ENCODE results near the gene GSAP. TPM values are rescaled to one million over a fixed set of nuclear protein-coding genes. Genes with fewer than 3 reads are reported as not detected.
A peak's percentile ranks its signal among the peaks of the same experiment; 100 is the strongest.

Gene GSAP
- total RNA-seq, 1 experiment from 2014 or later: 2.0 TPM

DNA sequence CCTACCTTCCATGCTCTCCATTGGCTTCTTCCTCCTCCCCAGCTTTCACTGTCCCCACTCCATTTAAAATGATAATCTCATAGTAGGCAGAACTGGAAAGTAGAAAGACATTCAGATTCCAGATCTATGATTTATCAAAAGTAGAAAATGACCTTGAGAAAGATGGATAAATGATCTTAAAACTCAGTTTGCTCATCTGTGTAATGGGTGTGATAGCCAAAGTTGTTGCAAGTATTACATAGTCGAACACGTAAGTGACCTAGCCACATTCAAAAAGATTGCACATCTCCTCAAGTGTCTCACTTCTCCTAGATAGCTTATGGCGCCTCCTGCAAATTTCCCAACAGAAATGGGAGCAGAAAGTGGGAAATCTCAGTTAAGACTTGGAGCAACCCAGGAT is 126.8 kb downstream of the GSAP start (continued):
- TF ChIP-seq ZNF425 (CRISPR knock-in tag; conservative IDR thresholded peaks at IDR 0.05): no peak
- TF ChIP-seq FOXK1 (CRISPR knock-in tag; IDR thresholded peaks at IDR 0.05): no peak
- no peak for TF ChIP-seq NFATC4 (CRISPR knock-in tag; IDR thresholded peaks at IDR 0.05)
- TF ChIP-seq ZNF138 (CRISPR knock-in tag; conservative IDR thresholded peaks at IDR 0.05): no peak
- no peak for TF ChIP-seq ZNF512 (CRISPR knock-in tag; IDR thresholded peaks at IDR 0.05; ENCODE audit: borderline replicate concordance)
- TF ChIP-seq GTF2I (CRISPR knock-in tag; conservative IDR thresholded peaks at IDR 0.05): no peak
- TF ChIP-seq ATF6 (CRISPR knock-in tag; IDR thresholded peaks at IDR 0.05): no peak

- H3K4me3 Mint-ChIP-seq: no peak overlapping the region
- DNase-seq (ENCODE audit: low spot score): no peak
- no peaks in the 10 kb centered on the region for H3K36me3 Mint-ChIP-seq
- peaks cover 15% of the 10 kb centered on the region for H3K9me3 Mint-ChIP-seq
- 0 out of 2 replicates have a peak overlapping the region, but pooled peaks have one; percentile 62 for H3K27ac Mint-ChIP-seq
- H3K4me1 Mint-ChIP-seq: no peaks in the 10 kb centered on the region
- peaks cover 3% of the 10 kb centered on the region for H3K27me3 Mint-ChIP-seq (ENCODE audit: low read depth)
- ChIA-PET CTCF (no interaction called here), POLR2A (interaction anchor here (0.9 kb wide), 1 partner anchor 39 kb away, joined by 4 read pairs; no protein-coding TSS in a partner anchor)
- no peak for ATAC-seq
- TF ChIP-seq, protein P1, sequence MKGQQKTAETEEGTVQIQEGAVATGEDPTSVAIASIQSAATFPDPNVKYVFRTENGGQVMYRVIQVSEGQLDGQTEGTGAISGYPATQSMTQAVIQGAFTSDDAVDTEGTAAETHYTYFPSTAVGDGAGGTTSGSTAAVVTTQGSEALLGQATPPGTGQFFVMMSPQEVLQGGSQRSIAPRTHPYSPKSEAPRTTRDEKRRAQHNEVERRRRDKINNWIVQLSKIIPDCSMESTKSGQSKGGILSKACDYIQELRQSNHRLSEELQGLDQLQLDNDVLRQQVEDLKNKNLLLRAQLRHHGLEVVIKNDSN (CRISPR knock-in tag; IDR thresholded peaks at IDR 0.05): no peak
- TF ChIP-seq SP1 (CRISPR knock-in tag; conservative IDR thresholded peaks at IDR 0.05) (no peak), ZNF416 (CRISPR knock-in tag; IDR thresholded peaks at IDR 0.05) (no peak), ATF2 (CRISPR knock-in tag; IDR thresholded peaks at IDR 0.05; ENCODE audit: borderline replicate concordance, low read depth) (no peak), TP53 (CRISPR knock-in tag; IDR thresholded peaks at IDR 0.05) (no peak), ZNF532 (CRISPR knock-in tag; IDR thresholded peaks at IDR 0.05; ENCODE audit: borderline replicate concordance) (no peak), JAZF1 (CRISPR knock-in tag; IDR thresholded peaks at IDR 0.05) (no peak), ZNF671 (CRISPR knock-in tag; IDR thresholded peaks at IDR 0.05) (no peak), SMAD3 (CRISPR knock-in tag; IDR thresholded peaks at IDR 0.05; ENCODE audit: borderline replicate concordance) (no peak), FOXP1 (CRISPR knock-in tag; IDR thresholded peaks at IDR 0.05; ENCODE audit: borderline replicate concordance) (no peak)
- TF ChIP-seq, protein P2, sequence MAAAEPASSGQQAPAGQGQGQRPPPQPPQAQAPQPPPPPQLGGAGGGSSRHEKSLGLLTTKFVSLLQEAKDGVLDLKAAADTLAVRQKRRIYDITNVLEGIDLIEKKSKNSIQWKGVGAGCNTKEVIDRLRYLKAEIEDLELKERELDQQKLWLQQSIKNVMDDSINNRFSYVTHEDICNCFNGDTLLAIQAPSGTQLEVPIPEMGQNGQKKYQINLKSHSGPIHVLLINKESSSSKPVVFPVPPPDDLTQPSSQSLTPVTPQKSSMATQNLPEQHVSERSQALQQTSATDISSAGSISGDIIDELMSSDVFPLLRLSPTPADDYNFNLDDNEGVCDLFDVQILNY (CRISPR knock-in tag; IDR thresholded peaks at IDR 0.05): no peak
- TF ChIP-seq, protein P3, sequence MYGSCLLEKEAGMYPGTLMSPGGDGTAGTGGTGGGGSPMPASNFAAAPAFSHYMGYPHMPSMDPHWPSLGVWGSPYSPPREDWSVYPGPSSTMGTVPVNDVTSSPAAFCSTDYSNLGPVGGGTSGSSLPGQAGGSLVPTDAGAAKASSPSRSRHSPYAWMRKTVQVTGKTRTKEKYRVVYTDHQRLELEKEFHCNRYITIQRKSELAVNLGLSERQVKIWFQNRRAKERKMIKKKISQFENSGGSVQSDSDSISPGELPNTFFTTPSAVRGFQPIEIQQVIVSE (CRISPR knock-in tag; IDR thresholded peaks at IDR 0.05; ENCODE audit: borderline replicate concordance): no peak
- TF ChIP-seq, protein P4, sequence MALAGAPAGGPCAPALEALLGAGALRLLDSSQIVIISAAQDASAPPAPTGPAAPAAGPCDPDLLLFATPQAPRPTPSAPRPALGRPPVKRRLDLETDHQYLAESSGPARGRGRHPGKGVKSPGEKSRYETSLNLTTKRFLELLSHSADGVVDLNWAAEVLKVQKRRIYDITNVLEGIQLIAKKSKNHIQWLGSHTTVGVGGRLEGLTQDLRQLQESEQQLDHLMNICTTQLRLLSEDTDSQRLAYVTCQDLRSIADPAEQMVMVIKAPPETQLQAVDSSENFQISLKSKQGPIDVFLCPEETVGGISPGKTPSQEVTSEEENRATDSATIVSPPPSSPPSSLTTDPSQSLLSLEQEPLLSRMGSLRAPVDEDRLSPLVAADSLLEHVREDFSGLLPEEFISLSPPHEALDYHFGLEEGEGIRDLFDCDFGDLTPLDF (CRISPR knock-in tag; IDR thresholded peaks at IDR 0.05): no peak
These were observed 127.4 kb downstream of the GSAP start for GRCh38 chr7:77288676-77289320.
